Esophagus muscularis mucosa (tissue), 4 donors: ENCODE measurements around the gene MSX1.

ENCODE experiments used
- EP300 ChIP-seq: sonication (generic); formaldehyde crosslinking; IDR thresholded peaks from one replicate; pipeline ENCODE4 v1.6.1; 2017; ENCODE audit warnings: antibody characterized with exemption
- POLR2A ChIP-seq: fragments of 450-650 bp; IDR thresholded peaks from one replicate; pipeline ENCODE4 v1.6.1; 2017; ENCODE audit warnings: antibody characterized with exemption, moderate library complexity, mild to moderate bottlenecking, low read depth
- POLR2AphosphoS5 ChIP-seq, 2 donors: sonication (generic); formaldehyde crosslinking; IDR thresholded peaks; one replicate each; pipeline ENCODE4 v1.6.1; 2017; ENCODE audit warnings: antibody characterized with exemption in 2 of 2
- TF ChIP-seq, protein P1 (sequence below), 3 experiments: fragments of 200-600 bp in 2 of 3; fragments of 450-650 bp in 1 of 3; sonication (generic) in 2 of 3; IDR thresholded peaks; one replicate each; pipeline ENCODE4 v1.5.1; 2017 to 2019; ENCODE audit warnings: antibody characterized with exemption in 3 of 3, mild to moderate bottlenecking in 2 of 3, moderate library complexity in 1 of 3

DNA sequence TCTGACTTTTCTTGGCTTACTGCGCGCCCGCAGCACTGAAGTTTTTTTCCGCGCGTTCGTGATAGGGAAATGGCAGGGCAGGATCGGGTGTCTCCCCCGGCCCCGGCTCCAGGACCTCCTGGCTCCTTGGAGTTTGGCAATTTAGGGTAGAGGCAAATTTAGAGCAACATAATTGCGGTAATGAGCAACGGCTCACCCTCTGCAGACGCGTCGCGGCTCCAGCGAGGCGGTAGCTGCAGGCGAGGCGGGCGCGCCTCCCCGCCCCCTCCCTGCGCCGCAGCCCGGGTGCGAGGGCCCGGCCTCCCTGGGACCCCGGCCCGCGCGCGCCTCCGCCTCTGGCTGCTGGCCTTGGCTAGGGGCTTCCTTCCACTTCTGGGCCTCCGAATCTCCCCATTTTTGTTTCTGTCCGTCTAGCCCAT, 6.2 kb downstream of the MSX1 start:
- TF ChIP-seq, protein P1, sequence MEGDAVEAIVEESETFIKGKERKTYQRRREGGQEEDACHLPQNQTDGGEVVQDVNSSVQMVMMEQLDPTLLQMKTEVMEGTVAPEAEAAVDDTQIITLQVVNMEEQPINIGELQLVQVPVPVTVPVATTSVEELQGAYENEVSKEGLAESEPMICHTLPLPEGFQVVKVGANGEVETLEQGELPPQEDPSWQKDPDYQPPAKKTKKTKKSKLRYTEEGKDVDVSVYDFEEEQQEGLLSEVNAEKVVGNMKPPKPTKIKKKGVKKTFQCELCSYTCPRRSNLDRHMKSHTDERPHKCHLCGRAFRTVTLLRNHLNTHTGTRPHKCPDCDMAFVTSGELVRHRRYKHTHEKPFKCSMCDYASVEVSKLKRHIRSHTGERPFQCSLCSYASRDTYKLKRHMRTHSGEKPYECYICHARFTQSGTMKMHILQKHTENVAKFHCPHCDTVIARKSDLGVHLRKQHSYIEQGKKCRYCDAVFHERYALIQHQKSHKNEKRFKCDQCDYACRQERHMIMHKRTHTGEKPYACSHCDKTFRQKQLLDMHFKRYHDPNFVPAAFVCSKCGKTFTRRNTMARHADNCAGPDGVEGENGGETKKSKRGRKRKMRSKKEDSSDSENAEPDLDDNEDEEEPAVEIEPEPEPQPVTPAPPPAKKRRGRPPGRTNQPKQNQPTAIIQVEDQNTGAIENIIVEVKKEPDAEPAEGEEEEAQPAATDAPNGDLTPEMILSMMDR (IDR thresholded peaks at IDR 0.05), result no peak
- TF ChIP-seq POLR2A (no peak), POLR2AphosphoS5 (IDR thresholded peaks at IDR 0.05) (no peak), EP300 (no peak)
